ENCODE data around the gene SORBS1.

Gene SORBS1

DNA sequence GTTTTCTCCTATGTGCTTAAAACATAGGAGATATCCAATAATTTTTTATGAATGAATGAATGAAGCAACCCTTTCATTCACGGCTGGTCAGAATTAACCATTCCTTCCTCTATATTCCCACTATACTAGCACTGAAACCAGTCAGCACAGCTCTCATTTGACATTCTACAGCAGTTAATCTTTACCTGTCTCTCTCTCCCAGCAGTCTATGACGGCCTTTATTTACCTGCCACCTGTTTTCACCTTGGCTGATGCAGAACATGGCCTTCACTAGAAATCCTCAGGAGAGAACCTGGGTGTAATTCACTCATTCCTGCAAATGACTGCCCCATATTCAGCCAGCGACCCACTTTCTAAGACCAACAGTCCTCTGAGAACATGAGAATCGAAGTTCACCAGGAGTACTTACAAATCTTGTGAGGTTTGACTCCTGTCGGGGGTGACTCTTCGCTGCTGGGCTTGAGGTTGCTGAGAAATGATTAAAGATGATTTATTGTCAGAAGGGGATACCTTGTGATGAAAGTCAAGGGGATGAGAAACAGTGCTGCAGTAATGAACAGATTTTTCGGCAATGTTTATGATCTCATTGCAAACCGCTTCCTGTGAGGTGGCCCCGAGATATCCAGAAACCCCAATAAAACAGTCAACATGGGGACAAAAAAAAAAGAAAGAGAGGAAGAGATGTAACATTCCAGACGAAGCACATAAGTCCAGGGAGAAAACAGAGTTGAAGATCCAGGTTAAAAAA is 239.4 kb downstream of the SORBS1 start:
- H3K27ac ChIP-seq (replicated peaks) = no peak overlapping the region
- peaks cover 2% of the 10 kb centered on the region for H3K27me3 ChIP-seq (ENCODE audit: insufficient read depth, poor library complexity, severe bottlenecking)
- DNase-seq (ENCODE audit: low read depth in 1 of 2, low spot score in 1 of 2) = no peak
- TF ChIP-seq, protein P1, sequence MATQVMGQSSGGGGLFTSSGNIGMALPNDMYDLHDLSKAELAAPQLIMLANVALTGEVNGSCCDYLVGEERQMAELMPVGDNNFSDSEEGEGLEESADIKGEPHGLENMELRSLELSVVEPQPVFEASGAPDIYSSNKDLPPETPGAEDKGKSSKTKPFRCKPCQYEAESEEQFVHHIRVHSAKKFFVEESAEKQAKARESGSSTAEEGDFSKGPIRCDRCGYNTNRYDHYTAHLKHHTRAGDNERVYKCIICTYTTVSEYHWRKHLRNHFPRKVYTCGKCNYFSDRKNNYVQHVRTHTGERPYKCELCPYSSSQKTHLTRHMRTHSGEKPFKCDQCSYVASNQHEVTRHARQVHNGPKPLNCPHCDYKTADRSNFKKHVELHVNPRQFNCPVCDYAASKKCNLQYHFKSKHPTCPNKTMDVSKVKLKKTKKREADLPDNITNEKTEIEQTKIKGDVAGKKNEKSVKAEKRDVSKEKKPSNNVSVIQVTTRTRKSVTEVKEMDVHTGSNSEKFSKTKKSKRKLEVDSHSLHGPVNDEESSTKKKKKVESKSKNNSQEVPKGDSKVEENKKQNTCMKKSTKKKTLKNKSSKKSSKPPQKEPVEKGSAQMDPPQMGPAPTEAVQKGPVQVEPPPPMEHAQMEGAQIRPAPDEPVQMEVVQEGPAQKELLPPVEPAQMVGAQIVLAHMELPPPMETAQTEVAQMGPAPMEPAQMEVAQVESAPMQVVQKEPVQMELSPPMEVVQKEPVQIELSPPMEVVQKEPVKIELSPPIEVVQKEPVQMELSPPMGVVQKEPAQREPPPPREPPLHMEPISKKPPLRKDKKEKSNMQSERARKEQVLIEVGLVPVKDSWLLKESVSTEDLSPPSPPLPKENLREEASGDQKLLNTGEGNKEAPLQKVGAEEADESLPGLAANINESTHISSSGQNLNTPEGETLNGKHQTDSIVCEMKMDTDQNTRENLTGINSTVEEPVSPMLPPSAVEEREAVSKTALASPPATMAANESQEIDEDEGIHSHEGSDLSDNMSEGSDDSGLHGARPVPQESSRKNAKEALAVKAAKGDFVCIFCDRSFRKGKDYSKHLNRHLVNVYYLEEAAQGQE (IDR thresholded peaks at IDR 0.05; ENCODE audit: insufficient replicate concordance, low read depth) = no peak
- TF ChIP-seq, protein P2, sequence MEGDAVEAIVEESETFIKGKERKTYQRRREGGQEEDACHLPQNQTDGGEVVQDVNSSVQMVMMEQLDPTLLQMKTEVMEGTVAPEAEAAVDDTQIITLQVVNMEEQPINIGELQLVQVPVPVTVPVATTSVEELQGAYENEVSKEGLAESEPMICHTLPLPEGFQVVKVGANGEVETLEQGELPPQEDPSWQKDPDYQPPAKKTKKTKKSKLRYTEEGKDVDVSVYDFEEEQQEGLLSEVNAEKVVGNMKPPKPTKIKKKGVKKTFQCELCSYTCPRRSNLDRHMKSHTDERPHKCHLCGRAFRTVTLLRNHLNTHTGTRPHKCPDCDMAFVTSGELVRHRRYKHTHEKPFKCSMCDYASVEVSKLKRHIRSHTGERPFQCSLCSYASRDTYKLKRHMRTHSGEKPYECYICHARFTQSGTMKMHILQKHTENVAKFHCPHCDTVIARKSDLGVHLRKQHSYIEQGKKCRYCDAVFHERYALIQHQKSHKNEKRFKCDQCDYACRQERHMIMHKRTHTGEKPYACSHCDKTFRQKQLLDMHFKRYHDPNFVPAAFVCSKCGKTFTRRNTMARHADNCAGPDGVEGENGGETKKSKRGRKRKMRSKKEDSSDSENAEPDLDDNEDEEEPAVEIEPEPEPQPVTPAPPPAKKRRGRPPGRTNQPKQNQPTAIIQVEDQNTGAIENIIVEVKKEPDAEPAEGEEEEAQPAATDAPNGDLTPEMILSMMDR (IDR thresholded peaks at IDR 0.05; ENCODE audit: insufficient read depth, low read length) = no peak
- no peak for TF ChIP-seq POLR2AphosphoS5 (IDR thresholded peaks at IDR 0.05; ENCODE audit: low read depth)
- no peak for TF ChIP-seq SPI1 (IDR thresholded peaks at IDR 0.05; ENCODE audit: borderline replicate concordance, low read depth)
- no peak for TF ChIP-seq GABPA (IDR thresholded peaks at IDR 0.05; ENCODE audit: low read depth)
- no peak overlapping the region for H3K4me3 ChIP-seq (replicated peaks; ENCODE audit: insufficient read depth, low read length)

DNA sequence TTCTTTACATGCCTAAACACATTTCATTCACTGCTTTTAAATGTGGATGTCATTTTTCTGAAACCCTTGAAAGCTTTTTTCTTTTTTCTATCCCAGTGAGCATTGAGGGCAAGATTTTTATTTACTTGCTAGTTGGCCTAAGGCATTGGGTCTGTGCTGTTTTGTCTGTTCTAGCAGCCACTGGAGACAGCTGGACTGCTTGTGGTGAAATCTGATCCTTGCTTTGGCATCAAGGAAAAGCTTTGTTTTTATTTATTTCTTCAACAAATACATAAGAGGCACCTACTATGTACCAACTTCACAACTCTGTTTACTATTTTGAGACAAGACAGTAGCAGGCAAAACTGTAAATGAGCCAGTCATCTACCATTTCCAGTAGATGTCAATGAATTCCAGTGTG is 241.9 kb downstream of the SORBS1 start:
- no peak for TF ChIP-seq POLR2AphosphoS5 (IDR thresholded peaks at IDR 0.05; ENCODE audit: low read depth)
- no peak for TF ChIP-seq GABPA (IDR thresholded peaks at IDR 0.05; ENCODE audit: low read depth)
- no peak for TF ChIP-seq SPI1 (IDR thresholded peaks at IDR 0.05; ENCODE audit: borderline replicate concordance, low read depth)
- TF ChIP-seq, protein P2 (IDR thresholded peaks at IDR 0.05; ENCODE audit: insufficient read depth, low read length) = no peak
- TF ChIP-seq, protein P1 (IDR thresholded peaks at IDR 0.05; ENCODE audit: insufficient replicate concordance, low read depth) = no peak
- H3K27ac ChIP-seq (replicated peaks) = no peak overlapping the region
- H3K27me3 ChIP-seq (ENCODE audit: insufficient read depth, poor library complexity, severe bottlenecking) = peaks cover 2% of the 10 kb centered on the region
- no peak for DNase-seq (ENCODE audit: low read depth in 1 of 2, low spot score in 1 of 2)
- H3K4me3 ChIP-seq (replicated peaks; ENCODE audit: insufficient read depth, low read length) = no peak overlapping the region

DNA sequence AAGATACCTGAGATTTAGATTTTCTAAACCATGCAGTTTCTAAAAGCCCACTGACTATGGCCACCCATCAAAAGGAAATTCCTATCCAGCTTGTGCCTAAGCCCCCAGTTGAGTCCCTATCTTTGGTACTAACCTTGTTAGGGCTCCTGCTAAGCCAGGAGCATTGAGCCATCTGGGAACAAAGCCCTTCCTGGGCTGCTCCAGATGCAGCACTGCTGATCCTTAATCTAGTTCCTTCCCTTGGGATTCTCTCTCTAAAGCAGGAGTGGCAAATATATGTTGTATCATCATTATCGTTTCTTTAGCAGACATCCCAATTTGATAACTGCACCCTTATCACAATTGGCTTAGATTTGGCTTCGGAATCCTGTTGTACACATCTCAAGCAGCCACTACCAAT is 245.7 kb downstream of the SORBS1 start:
- H3K4me3 ChIP-seq (replicated peaks; ENCODE audit: insufficient read depth, low read length) = no peak overlapping the region
- H3K27me3 ChIP-seq (ENCODE audit: insufficient read depth, poor library complexity, severe bottlenecking) = no peaks in the 10 kb centered on the region
- no peak for DNase-seq (ENCODE audit: low read depth in 1 of 2, low spot score in 1 of 2)
- no peak overlapping the region for H3K27ac ChIP-seq (replicated peaks)
- TF ChIP-seq GABPA (IDR thresholded peaks at IDR 0.05; ENCODE audit: low read depth) (no peak), POLR2AphosphoS5 (IDR thresholded peaks at IDR 0.05; ENCODE audit: low read depth) (no peak), SPI1 (IDR thresholded peaks at IDR 0.05; ENCODE audit: borderline replicate concordance, low read depth) (no peak)
- TF ChIP-seq, protein P2 (IDR thresholded peaks at IDR 0.05; ENCODE audit: insufficient read depth, low read length) = no peak
- TF ChIP-seq, protein P1 (IDR thresholded peaks at IDR 0.05; ENCODE audit: insufficient replicate concordance, low read depth) = no peak
